Gastrocnemius medialis (tissue), 4 donors: ENCODE results near the gene DZIP1. TPM values are rescaled to one million over a fixed set of nuclear protein-coding genes. Genes with fewer than 3 reads are reported as not detected.

Experiments used
- ATAC-seq, 2 donors: fragments of 150-250 bp; one replicate each; pipeline ENCODE4 v1.9.1; 2016
- DNase-seq, 2 donors: peaks; one replicate each; pipeline ENCODE4 v3.0.0-alpha.2; 2019
- H3K27ac ChIP-seq, 4 donors: fragments of 200-600 bp; sonication (generic); 1 replicate in 1 of 4; 2 replicates in 3 of 4; pipeline ENCODE4 v1.5.1; 2016 to 2018; ENCODE audit warnings: mild to moderate bottlenecking in 2 of 4, moderate library complexity in 1 of 4
- H3K27me3 ChIP-seq, 3 donors: fragments of 200-600 bp; sonication (generic) in 2 of 3; 1 replicate in 1 of 3; 2 replicates in 2 of 3; pipeline versions ENCODE4 v1.5.1 to v1.6.0; 2016 to 2019; ENCODE audit warnings: mild to moderate bottlenecking in 1 of 3, moderate library complexity in 1 of 3
- H3K36me3 ChIP-seq, 2 donors: fragments of 200-600 bp; sonication (generic) in 1 of 2; one replicate each; pipeline ENCODE4 v1.5.1; 2017 to 2018
- H3K4me1 ChIP-seq, 2 donors: fragments of 200-600 bp; sonication (generic) in 1 of 2; one replicate each; pipeline ENCODE4 v1.5.1; 2016 to 2017; ENCODE audit warnings: mild to moderate bottlenecking in 2 of 2
- H3K4me3 ChIP-seq, 4 donors: fragments of 200-600 bp; sonication (generic) in 3 of 4; 1 replicate in 1 of 4; 2 replicates in 3 of 4; pipeline ENCODE4 v1.5.1; 2016 to 2019; ENCODE audit warnings: mild to moderate bottlenecking in 2 of 4
- H3K9me3 ChIP-seq, 3 donors: fragments of 200-600 bp; sonication (generic) in 2 of 3; 1 replicate in 1 of 3; 2 replicates in 2 of 3; pipeline ENCODE4 v1.5.1; 2016 to 2019
- POLR2A ChIP-seq, 2 donors: fragments of 450-650 bp; IDR thresholded peaks; one replicate each; pipeline ENCODE4 v1.6.1; 2017; ENCODE audit warnings: antibody characterized with exemption in 2 of 2, mild to moderate bottlenecking in 2 of 2, moderate library complexity in 2 of 2
- in situ Hi-C, 4 donors: fragments of 200-750 bp; cut with MboI; loops; one replicate each; pipeline versions ENCODE4 v1.15.0 to v1.8.0; 2017; ENCODE audit warnings: low sequenced_read_pairs in 4 of 4
- intact Hi-C: fragments of 100-400 bp; cut with DNase I; formaldehyde crosslinking; loops from one replicate; pipeline ENCODE4 v1.15.1; 2023; ENCODE audit warnings: low total_unique reads
- total RNA-seq, 4 donors: library from RNA; depleted of rRNA; stranded (reverse); fragments of >200 nt; gene quantifications; one replicate each; pipeline versions ENCODE4 v1.1.0 to v1.2.3, GENCODE V29; 2016
- TF ChIP-seq, protein P1 (sequence below), 5 experiments: fragments of 450-650 bp in 3 of 5; fragments of 200-600 bp in 2 of 5; sonication (generic) in 2 of 5; IDR thresholded peaks in 4 of 5; conservative IDR thresholded peaks in 1 of 5; 1 replicate in 4 of 5; 2 replicates in 1 of 5; pipeline ENCODE4 v1.5.1; 2016 to 2019; ENCODE audit warnings: antibody characterized with exemption in 5 of 5, mild to moderate bottlenecking in 3 of 5, moderate library complexity in 3 of 5

DZIP1 gene
- total RNA-seq, 4 donors from 2014 or later, result 0.22 to 5.6 (median 2.2) TPM

DNA sequence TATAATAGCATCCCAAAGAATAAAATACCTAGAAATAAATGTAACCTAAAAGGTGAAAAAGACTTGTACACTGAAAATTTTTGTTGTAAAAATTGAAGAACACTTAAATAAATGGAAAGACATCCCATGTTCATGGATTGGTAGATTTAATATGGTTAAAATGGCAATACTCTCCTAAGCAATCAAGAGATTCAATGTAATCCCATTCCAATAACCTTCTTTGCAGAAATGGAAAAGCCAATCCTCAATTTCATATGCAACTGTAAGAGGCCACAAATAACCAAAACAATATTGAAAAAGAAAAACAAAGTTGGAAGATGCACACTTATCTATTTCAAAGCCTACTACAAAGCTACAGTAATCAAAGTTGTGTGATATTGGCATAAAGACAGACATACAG, 17.7 kb downstream of the DZIP1 start:
- in situ Hi-C loops, result no loop called here
- ATAC-seq (no peak), DNase-seq (no peak)
- TF ChIP-seq POLR2A (IDR thresholded peaks at IDR 0.05), result no peak
- TF ChIP-seq, protein P1, sequence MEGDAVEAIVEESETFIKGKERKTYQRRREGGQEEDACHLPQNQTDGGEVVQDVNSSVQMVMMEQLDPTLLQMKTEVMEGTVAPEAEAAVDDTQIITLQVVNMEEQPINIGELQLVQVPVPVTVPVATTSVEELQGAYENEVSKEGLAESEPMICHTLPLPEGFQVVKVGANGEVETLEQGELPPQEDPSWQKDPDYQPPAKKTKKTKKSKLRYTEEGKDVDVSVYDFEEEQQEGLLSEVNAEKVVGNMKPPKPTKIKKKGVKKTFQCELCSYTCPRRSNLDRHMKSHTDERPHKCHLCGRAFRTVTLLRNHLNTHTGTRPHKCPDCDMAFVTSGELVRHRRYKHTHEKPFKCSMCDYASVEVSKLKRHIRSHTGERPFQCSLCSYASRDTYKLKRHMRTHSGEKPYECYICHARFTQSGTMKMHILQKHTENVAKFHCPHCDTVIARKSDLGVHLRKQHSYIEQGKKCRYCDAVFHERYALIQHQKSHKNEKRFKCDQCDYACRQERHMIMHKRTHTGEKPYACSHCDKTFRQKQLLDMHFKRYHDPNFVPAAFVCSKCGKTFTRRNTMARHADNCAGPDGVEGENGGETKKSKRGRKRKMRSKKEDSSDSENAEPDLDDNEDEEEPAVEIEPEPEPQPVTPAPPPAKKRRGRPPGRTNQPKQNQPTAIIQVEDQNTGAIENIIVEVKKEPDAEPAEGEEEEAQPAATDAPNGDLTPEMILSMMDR (IDR thresholded peaks at IDR 0.05 in 4 of 5, conservative IDR thresholded peaks at IDR 0.05 in 1 of 5), result no peak
- H3K27ac ChIP-seq, result no peak overlapping the region
- H3K4me3 ChIP-seq, result no peak overlapping the region
- H3K9me3 ChIP-seq, result peaks cover 0 to 10% (median 0%) of the 10 kb centered on the region in 3 donors
- intact Hi-C loops, result no loop called here
- no peaks in the 10 kb centered on the region for H3K4me1 ChIP-seq
- no peaks in the 10 kb centered on the region for H3K36me3 ChIP-seq
- H3K27me3 ChIP-seq, result no peaks in the 10 kb centered on the region

DNA sequence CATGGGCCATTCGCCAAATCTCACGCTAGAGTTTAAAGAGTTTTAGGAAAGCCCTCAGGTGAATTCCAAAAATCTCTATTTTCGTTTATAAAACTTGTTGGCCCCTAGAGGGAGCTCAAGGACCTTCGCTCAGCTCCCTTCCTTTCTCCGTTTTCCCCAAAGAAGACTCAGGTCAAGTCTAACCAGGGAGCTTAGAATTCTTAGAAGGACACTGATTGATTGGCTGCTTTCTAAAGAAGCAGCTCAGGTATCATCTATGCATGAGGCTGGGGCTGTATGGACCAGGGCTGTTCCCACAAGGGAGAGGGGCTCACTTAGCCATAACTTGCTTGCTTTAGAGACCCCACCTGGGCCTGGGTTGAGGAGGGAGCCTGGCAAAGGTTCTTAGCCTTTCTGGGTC, 20.5 kb downstream of the DZIP1 start:
- Histone ChIP-seq H3K4me3 (no peak overlapping the region), H3K9me3 (peaks cover 0 to 10% (median 0%) of the 10 kb centered on the region in 3 donors), H3K36me3 (no peaks in the 10 kb centered on the region), H3K4me1 (no peaks in the 10 kb centered on the region), H3K27ac (no peak overlapping the region), H3K27me3 (no peaks in the 10 kb centered on the region)
- intact Hi-C loops (loop anchor here (1.0 kb wide), 1 partner anchor 210 kb away; no protein-coding TSS in a partner anchor), in situ Hi-C loops (loop anchor here in 3 of 4 donors (5.0 kb wide), 1 partner anchor 213 kb away; no protein-coding TSS in a partner anchor)
- DNase-seq (no peak), ATAC-seq (peak; percentile 68 to 70)
- TF ChIP-seq POLR2A (IDR thresholded peaks at IDR 0.05), result no peak
- TF ChIP-seq, protein P1 (IDR thresholded peaks at IDR 0.05 in 4 of 5, conservative IDR thresholded peaks at IDR 0.05 in 1 of 5), result peak; percentile 29 to 78 (median 67)

DNA sequence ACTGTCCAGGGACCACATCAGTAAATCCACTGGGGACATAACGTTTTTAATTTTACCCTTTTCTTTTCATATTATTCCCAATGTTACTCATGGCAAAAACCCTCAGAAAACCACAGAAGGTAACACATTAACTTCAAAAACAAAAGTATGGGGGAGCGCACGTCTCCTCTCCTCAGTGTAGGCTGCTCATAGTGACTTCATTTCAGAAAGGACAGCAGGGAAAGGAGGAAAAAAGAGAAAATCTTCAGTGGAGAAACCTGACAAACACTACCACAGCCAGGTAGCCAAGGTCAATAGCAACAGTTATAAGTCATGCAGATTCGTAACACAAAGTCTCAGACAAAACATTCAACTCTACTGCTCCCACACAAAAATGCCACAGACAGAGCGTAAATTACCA, 21.4 kb downstream of the DZIP1 start:
- Histone ChIP-seq H3K9me3 (peaks cover 0 to 10% (median 0%) of the 10 kb centered on the region in 3 donors), H3K27me3 (no peaks in the 10 kb centered on the region), H3K27ac (no peak overlapping the region), H3K36me3 (no peaks in the 10 kb centered on the region), H3K4me1 (no peaks in the 10 kb centered on the region), H3K4me3 (no peak overlapping the region)
- no peak for TF ChIP-seq POLR2A (IDR thresholded peaks at IDR 0.05)
- TF ChIP-seq, protein P1 (IDR thresholded peaks at IDR 0.05 in 4 of 5, conservative IDR thresholded peaks at IDR 0.05 in 1 of 5), result no peak
- ATAC-seq, result no peak
- no peak for DNase-seq
- in situ Hi-C loops, result loop anchor here in 3 of 4 donors (5.0 kb wide), 1 partner anchor 214 kb away; no protein-coding TSS in a partner anchor
- intact Hi-C loops, result no loop called here

DNA sequence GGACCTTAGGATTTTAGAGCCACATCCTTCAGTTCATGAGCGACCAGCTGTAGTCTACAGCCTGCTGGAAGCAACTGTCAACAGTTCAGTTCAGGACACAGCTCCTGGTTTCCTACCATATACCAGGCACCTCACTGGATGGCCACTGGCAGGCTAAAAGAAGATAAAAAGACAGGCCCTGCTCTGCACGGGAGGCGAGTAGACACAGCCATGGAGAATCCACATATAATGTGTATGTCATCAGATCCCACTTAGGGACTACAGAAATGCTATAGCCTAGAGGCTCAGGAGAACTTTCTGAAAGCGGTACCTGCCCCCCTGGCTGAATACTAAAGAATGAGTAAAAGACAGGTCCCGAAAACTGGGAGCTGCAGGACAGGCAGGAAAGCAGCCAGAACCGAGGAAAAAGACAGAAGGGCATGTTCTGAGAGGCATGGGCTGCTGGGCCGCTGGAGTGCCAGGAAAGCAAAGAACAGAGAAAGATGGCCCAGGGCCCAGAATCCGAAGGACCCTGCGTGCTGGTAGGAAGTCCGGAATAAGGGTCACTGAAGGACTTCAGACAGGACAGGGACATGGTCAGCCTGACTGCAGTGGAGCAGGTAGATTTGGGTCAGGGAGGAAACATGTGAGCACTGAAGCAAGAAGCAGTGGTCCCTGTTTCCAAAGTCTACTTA, 23.5 kb downstream of the DZIP1 start:
- DNase-seq (no peak), ATAC-seq (no peak)
- Histone ChIP-seq H3K36me3 (no peaks in the 10 kb centered on the region), H3K4me3 (no peak overlapping the region), H3K27ac (no peak overlapping the region), H3K27me3 (no peaks in the 10 kb centered on the region), H3K4me1 (no peaks in the 10 kb centered on the region), H3K9me3 (no peaks in the 10 kb centered on the region)
- in situ Hi-C loops (loop anchor here in 3 of 4 donors (5.0 kb wide), 1 partner anchor 216 kb away; no protein-coding TSS in a partner anchor), intact Hi-C loops (no loop called here)
- TF ChIP-seq POLR2A (IDR thresholded peaks at IDR 0.05), result no peak

DNA sequence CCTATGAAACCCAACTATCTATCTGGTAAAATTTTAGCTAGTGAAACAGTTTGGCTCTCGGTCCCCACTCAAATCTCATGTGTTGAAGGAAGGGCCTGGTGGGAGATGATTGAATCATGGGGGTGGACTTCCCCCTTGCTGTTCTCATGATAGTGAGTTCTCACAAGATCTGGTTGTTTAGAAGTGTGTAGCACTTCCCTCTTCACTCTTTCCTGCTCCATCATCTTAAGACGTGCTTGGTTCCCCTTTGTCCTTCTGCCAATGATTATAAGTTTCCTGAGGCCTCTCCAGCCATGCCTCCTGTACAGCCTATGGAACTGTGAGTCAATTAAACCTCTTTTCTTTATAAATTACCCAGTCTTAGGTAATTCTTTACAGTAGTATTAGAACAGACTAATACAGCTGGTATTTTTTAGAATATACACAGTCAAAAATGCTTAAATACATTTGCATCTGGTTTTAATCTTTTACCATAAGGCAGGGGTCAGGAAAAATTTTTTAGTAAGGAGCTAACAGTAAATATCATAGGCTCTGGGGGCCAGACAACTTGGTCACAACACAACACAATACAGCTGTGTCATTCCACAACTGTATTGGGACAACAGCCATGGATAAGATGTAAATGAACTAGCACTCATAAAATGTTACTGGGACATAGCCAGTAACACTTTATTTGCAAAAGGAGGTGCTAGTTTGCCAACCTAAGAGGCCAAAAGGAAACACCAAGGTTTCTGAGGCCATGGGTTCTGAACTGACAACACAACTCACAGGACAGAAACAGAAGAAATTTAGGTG, 24.3 kb downstream of the DZIP1 start:
- DNase-seq (no peak), ATAC-seq (no peak)
- no peak overlapping the region for H3K27ac ChIP-seq
- H3K4me3 ChIP-seq, result no peak overlapping the region
- TF ChIP-seq POLR2A (IDR thresholded peaks at IDR 0.05), result no peak
- TF ChIP-seq, protein P1 (IDR thresholded peaks at IDR 0.05 in 4 of 5, conservative IDR thresholded peaks at IDR 0.05 in 1 of 5), result no peak
- no peaks in the 10 kb centered on the region for H3K36me3 ChIP-seq
- no peaks in the 10 kb centered on the region for H3K9me3 ChIP-seq
- no peaks in the 10 kb centered on the region for H3K4me1 ChIP-seq
- H3K27me3 ChIP-seq, result no peaks in the 10 kb centered on the region
- intact Hi-C loops, result no loop called here
- in situ Hi-C loops, result loop anchor here in 3 of 4 donors (5.0 kb wide), 1 partner anchor 217 kb away; no protein-coding TSS in a partner anchor
